SW 1271 (cell line): ENCODE measurements around the gene GPATCH1.
A peak's percentile ranks its signal among the peaks of the same experiment; 100 is the strongest.

ENCODE experiments used
- DNase-seq, 2 experiments: peaks; one replicate each; lab custom pipeline; 2025; lab: John Stamatoyannopoulos, UW

GPATCH1 gene

DNA sequence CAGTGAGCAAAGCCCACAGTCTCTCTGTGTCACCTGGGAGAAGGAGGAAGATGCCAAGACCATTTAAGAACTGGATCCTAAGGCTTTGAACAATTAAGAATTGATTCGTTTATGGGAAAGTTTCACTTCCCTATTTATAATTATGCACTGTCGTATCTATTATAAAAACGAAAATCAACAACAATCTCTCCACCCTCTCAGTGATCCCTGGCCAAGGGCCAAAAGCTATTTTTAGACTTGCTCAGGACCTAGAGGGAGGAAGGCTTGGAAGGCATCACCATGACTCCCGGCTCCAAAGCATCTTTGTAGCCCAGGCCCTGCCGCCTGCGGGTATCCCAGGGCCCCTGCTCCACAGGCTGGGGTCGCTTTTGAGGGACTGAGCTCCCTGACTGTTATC is 17.6 kb upstream of the GPATCH1 start:
- no peak for DNase-seq

DNA sequence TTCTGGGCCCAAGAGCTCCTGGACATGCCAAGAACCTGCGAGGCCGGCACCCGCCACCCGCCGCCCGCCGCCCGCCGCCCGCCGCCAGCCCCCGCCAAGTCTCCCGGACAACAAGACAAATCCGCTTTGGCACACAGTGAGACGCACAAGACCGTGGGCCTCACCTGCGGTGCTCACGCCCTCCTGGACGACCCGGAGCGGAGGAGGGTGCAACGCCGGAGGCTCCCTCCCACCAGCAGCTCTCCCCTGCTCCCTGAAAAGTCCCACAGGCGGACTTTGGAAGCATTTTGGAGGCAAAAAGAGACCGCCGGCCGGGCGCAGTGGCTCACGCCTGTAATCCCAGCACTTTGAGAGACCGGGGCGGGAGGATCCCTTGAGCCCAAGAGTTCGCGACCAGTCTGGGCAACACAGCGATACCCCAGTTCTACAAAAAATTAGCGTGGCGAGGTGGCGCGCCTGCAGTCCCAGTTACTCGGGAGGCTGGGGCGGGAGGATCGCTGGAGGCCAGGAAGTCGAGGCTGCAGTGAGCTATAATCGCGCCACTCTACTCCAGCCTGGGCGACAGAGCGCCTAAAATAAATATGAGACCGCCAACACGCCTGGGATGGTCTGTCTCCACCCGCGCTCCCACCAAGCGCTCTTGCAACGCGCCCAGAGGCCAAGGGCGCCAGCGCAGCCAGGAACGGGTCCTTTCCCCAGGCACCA is 17.1 kb upstream of the GPATCH1 start:
- DNase-seq = no peak

DNA sequence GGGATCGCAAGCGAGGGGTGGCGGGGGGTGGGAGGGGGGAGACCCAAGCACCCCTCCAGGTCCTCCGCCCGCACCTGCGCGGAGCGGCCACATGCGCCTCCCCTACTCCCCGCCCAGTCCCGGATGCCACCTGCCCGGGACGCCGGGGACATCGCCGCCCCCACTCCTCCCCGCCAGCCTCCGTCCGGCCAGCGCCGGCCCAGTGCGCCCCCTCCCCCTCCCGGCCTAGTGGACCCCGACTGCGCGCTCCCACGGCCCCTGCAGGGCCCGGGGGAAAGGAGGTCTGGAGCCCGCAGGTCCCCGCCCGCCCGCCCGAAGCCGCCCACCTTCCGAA is 16.6 kb upstream of the GPATCH1 start:
- no peak for DNase-seq

DNA sequence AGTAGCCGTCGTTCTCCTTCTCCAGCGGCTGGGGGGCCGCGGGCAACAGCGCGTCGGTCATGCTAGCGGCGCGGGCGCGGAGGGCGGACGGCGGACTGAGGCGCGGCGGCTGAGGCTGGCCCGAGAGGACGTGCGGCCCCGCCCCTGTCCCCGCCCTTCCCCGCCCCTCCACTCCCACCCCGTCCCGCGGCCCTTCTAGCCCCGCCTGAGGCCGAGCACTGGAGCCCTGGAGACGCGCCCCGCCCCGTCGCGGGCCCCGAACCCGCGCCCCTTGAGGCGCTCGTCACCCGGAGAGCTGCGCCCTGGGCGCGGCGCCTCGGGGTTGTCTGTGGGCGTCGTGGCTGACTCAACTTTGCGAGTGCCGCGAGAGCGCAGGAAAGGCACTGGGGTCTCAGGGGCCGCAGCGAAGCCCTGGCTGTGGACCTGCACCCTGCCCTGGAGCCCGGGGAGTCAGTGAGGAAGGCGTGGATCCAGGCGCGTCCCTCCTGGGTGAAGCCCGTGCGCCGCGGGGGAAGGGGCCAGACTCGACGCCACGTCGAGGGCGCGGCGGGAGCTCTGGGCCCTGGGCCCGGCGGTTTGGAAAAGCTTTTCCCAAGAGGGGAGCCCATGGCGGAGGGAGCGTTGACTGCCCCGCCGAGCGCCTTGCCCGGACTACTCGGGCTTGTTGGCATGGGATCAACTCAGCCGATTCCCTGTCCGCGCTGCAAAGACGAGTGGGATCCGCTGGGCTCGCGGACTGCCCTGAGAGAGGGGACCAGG is 16.0 kb upstream of the GPATCH1 start, which contains the start of gene RHPN2:
RHPN2 (minus strand) TSS at position 97 of the 759 bp plus-strand sequence; CDS start at position 61, 36 bp downstream.
- DNase-seq = peak; percentile 37 to 64

DNA sequence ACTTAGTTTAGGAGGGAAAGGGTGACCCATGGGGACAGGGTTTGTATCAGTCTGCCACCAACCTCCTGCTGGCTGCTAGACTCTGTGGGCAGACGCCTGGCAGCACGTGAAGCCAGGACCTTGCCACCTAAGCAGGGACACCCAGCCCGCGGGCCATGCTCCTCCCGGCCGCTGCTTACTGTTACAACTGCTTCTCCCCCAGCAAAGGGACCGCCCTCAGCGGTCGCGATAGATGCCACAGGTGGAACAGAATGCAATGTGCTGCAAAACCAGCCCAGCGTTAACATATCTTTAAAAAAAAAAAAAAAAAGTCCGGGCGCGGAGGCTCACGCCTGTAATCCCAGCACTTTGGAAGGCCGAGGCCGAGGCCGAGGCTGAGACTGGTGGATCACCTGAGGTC is 14.4 kb upstream of the GPATCH1 start:
- no peak for DNase-seq

DNA sequence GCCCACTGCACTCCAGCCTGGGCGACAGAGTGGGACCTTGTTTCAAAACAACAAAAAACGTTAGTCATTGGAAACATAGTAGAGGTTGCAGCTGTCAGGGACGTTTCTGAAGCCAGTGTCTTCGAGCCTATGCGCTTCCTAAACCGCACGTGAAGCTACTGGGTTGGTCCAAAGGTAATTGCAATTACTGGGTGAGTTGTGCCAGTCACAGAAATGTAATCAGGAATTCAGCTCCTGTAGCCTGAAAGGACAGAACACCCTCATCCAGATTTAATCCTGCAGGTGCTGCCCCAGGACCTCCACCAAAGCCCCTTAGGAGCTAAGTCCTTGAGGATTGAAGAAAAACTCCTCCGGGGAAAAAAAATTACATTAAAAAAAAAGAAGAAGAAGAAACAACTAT is 13.9 kb upstream of the GPATCH1 start:
- DNase-seq = no peak

DNA sequence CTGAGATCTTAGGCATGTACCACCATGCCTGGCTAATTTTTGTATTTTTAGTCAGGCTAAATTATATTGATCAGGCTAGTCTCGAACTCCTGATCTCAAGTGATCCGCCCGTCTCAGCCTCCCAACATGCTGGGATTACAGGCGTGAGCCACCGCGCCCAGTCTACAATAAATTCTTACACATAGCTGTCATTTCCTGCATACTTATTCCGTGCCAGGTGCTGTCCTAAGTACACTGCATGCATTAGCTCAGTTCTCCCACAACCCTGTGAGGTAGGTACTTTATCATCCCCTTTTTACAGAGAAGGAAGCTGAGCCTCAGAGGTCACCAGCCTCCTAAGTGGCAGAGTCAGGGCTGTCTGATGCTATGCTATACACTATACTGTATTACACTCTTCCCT is 9.1 kb upstream of the GPATCH1 start:
- DNase-seq = peak in 1 of 2 experiments; percentile 7

DNA sequence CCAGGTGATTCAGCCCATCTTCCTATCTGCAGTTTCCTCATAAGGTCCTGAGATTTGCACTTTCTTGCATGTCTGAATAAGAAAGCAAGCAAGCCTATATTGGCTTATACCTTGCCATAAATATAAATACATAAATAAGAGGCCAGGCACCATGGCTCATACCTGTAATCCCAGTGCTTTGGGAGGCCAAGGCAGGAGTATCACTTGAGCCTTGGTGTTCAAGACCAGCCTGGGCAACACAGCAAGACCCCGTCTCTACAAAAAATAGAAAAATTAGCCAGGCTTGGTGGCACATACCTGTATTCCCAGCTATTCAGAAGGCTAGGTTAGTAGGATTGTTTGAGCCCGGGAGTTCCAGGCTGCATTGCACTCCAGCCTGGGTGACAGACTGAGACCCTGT is 5.5 kb upstream of the GPATCH1 start:
- no peak for DNase-seq

DNA sequence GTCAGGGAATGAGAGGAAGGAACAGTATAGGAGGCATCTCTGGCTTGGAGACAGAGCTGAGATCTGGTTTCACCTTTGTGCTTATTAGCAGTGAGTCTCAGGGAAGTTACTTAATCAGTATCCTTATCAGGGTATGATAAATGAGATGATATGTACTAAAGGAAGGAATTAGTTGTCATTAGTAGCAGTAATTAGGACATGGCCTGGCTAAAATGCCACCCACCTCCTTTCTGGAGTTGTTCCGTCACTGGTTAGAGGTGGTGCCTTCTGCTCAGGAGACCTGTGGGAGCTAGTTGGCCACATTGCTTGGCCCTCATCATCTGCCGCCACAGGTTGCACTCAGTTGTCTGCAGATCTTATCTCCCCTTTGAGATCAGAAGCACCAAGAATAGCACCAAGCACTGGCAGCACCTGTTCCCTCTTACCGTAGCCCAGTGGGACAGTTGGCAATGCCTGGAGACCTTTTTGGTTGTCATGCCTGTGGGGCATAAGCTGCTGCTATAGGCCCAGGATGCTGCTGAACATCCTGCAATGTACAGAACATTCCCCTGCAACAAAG is 4.7 kb downstream of the GPATCH1 start:
- no peak for DNase-seq

DNA sequence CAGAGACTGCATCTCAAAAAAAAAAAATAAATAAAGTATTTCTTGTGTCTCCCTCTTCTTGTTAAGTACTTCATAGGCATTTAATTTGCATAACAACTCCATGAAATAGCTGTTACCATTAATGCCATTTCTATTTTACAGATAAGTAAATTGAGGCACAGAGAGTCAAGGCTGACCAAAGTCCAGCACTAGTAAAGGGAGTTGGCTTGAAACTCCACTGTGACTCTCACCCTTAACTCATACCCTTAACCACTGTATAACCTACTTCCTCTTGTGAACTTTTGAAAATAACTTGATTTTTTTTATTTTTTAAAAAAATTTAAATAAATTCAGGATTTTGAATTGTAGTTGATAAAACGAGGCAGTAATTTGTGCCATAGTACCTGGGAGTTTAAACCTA is 6.0 kb downstream of the GPATCH1 start:
- no peak for DNase-seq

DNA sequence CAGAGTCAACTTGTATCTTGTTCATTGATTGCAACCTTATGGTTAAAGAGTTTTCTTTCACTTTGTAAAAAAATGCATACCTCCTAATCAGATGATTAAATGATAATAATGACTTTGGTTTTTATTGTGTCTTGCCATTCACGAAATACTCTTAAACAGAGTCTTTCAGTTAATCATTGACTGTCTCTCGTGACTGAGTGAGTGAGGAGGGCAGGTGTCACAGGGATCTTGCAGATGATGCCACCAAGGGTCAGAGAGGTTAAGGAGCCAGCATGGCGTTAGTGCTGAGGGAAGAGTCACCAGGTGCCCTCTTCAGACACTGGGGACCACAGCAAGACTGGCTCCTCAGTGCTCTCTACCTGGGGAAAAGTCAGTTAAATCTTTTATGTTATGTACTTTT is 8.0 kb downstream of the GPATCH1 start:
- no peak for DNase-seq

DNA sequence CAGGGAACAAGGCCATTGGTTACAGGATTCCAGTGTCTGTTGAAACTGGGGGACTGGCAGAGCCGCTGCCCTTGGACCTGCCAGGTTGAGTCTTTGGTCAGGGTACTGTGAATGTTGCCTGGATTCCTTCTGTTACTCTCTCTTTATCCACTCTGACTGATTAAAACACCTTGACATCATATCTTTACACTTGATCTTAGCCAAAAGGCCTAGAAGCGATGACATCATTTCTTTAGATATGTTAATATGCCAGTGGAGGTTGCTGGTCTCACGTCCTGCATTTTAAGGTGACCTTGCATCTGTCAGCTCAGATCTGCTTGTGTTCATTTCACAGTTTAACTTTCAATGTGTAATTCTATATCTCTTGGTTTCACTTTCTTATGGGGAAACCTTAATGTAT is 9.2 kb downstream of the GPATCH1 start:
- DNase-seq = no peak

DNA sequence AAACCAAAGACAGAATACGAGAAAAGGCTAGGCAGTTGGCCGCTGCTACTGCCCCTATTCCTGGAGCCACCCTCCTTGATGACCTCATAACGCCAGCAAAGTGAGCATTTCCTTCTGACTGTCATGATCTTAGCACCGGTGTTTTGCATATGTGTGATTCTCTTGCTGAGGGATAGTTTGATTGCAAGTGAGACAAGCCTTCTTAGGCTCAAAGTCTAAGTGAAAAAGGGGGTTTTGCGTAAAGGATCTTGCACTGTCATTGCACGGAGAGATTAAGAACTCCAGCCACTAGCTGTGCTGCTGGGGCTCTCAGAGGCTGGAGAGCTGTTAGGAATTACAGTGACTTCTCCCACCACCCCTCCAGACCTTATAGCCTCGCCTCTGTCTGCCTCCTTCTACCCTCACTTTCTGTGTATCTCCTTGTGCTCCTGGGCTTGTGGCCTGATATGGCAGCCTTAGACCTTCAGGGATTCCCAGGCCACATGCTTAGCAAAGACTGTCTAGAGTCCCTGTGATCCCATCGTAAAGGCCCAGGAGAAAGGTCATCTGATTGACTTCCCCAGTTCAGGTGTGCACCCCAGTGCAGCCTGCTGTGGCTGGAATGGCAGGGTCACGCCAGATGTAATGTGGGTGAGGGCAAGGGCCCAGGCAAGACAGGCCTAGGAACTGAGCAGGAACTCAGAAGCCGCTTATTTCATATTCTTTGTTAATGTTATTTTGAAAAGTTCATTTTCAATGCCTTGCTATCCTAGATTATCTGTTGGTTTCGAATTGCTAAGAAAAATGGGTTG is 12.6 kb downstream of the GPATCH1 start:
- no peak for DNase-seq

DNA sequence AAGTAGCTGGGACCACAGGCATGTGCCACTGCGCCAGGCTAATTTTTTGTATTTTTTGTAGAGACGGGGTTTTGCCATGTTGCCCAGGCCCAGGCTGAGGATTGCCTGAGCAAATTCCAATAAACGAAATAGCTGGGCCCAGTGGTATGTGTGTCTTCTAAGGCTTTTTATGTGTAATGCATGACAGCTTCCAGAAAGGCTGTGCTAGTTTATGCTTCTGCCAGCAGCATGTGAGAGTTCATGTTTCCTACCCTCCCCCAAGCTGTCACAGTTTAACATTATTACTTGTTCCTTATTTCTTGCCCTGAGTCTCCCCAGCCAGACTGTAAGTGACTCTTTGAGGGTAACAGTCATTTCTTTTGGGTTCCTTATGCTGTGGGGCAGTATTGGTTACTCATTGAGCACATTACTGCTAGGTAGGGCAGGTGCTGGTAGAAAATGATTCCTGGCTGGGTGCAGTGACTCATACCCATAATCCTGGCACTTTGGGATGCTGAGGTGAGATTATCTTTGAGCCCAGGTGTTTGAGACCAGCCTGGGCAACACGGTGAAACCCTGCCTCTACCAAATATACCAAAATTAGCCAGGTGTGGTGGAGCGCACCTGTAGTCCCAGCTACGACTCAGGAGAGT is 13.6 kb downstream of the GPATCH1 start:
- no peak for DNase-seq

DNA sequence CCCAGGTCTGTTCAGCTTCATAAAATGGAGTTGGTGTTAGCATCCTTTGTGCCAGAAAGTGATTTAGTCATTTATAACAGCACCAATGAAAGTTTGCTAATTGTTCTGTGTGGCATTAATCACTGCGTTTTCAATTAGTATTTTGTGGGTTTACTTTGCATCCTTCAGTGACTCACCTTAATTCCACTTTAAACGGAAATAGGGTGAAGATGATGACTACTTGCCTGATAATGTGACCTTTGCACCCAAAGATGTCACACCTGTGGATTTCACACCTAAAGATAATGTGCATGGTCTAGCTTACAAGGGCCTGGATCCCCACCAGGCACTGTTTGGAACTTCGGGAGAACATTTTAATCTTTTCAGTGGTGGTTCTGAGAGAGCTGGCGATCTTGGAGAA is 15.0 kb downstream of the GPATCH1 start:
- DNase-seq = no peak

DNA sequence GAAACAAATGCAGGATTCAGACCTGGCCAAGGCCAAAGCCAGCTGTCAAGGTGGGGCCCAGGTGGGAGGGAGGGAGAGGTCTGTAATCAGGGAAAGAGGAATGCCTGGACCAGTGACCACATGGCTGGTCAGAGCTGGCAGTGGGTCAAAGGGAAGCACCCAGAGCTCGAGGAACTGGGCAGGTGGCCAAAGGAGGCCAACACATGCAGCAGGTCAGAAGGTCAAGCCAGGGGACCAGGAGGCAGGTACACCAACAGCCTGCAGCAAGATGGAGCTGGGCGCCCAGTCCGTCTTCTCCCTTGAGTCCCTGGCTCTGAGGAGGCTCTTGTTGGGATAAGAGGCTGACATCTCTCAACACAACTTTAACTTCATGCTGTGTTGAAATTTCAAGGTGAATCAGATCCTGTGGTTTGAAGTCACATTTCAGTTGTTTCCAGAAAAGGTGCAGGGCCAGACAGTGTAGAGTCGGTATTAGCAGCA is 17.1 kb downstream of the GPATCH1 start:
- no peak for DNase-seq

DNA sequence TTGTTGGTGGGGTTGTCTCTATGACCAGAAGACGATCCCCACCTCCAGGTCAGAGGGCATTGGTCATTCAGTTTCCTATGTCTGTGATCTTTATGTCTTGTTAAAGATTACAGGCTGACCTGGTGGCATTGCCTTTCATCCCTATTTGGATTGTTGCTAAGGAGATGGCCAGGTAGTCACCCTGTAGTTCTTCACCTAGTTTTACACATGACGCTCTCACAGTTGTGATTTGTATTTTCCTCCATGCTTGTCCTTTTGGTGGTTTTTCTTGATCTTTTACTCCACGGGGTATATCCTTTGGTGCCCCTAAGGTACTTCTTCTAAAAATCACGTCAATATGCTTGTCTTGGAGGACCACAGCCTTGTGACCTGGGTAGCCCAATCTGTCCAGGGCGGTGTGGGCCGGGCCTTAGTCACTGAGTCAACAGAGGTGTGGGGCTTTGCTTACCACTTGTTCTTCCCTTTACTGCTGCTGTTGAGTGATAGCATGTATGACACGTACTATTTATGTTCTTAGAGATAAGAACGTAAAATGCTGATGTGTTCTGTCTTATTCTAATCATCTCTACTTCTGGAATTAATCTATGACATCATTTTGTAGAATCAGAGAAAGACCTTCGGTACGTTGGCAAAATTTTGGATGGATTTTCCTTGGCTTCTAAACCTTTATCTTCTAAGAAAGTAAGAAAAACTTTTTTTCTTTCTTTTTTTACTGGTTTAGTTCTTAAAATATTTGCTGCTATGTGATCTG is 20.1 kb downstream of the GPATCH1 start:
- DNase-seq = no peak

DNA sequence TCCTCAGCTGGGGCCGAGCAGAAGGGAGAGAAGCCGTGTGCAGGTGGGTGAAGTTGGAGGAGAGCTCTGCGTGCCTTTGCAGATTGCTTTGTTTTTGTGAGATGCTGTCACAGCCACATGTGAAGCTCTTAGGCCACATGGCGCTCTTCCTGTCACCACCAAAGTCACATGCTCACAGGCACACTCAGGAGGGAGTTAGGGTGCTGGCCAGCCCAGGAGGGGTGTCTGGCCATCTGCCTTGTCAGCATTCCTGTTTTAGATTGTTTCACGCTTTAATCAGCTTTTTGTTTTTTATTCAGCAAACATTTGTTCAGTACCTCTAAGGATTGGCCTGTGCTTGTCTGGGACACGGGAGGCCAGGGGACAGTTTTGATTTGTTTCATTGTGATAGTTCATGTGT is 21.9 kb downstream of the GPATCH1 start:
- no peak for DNase-seq

DNA sequence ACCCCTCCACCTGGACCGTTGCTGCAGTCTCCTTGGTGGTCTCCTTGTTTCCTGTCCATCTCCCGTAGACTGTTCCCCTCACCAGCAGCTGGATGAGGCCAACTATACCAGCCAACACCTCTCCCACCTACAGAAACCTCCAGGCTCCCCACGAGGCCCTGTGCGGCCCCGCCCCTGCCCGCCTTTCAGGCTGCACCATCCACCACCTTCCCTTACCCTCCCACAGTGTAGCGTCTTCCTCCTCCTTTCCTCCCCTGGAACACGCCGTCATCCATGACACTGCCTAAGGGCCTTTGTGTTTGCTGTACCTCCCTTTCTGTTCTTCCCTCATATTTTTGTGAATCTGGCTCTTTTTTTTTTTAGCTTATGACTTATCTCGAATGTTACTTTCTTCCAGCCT is 27.2 kb downstream of the GPATCH1 start:
- DNase-seq = no peak

DNA sequence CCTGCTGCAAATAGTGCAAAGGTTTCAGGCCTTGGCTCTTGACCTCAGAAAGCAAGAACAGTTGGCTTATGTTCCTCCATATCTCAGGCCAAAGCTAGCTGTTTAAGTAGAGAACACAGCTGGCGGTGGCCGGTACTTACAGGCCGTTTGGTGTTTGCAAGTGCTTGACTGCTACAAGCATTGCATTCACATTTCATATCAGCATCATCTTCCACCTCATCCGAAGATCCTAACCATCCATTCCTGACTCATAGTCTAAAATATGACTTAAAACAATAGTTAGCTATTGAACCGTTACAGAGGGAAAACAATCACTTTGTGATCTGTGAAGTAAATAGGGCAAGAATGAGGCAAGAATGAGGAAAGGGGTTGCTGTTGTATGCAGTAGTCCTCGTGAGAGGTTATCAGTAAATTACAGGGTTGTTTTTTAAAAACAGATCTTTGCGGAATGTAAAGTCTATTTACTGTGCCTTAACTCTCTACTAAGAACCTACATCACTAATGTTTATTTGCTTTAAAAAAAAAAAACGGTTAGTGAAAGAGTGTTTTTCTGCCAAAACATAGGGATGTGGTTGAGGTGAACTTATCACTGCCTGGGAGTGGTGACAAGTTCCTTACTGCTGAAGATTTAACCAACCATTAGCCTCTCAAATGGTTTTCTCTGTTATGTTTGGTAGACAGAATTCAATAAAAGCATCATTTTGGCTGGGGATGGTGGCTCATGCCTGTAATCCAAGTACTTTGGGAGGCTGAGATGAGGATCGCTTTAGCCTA is 29.3 kb downstream of the GPATCH1 start:
- DNase-seq = no peak

DNA sequence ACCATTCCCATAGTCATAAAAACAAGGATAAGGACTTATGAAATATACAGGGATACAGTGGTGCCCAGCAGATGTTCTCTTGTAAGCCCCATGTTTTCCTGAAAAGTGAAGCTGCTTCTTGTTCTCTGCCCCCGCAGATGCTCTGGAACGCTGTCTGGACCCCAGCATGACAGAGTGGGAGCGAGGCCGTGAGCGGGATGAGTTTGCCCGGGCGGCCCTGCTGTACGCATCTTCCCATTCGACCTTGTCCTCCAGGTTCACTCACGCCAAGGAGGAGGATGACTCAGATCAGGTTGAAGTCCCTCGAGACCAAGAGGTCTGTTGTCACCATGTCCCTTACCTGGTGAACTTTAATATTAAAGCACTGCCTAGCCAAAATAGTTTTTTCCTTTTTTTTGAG is 30.6 kb downstream of the GPATCH1 start:
- DNase-seq = no peak
